MCF 10A (cell line): ENCODE results near the gene UVSSA. TPM values are rescaled to one million over a fixed set of nuclear protein-coding genes. Genes with fewer than 3 reads are reported as not detected.

Experiments used
- BruUV-seq: library from RNA; stranded (reverse); fragments of 400-500 nt; replicated peaks from 2 replicates; lab custom pipeline; 2021; lab: Mats Ljungman, UMichigan
- CTCF ChIA-PET: fragments of 300-600 bp; sonication (Branson Sonifier 250); formaldehyde crosslinking; extraction: SDS; loops from one replicate; lab custom pipeline; 2021; ENCODE audit warnings: antibody characterized with exemption, inconsistent platforms; lab: Yijun Ruan, JAX
- POLR2A ChIA-PET: fragments of 300-600, 350-650 bp; sonication (Branson Sonifier 250); formaldehyde crosslinking; extraction: SDS; loops from one replicate; lab custom pipeline; 2020; ENCODE audit warnings: antibody characterized with exemption, inconsistent platforms; lab: Yijun Ruan, JAX
- DNase-seq: peaks from one replicate; pipeline ENCODE4 v3.0.0-alpha.2; 2018; ENCODE audit not compliant: unreplicated experiment
- H3K27ac Mint-ChIP-seq: one replicate; pipeline ENCODE4 v1.8.0; 2022; ENCODE audit warnings: mild to moderate bottlenecking, low read depth, mixed read lengths; ENCODE audit not compliant: unreplicated experiment
- H3K27me3 Mint-ChIP-seq: one replicate; pipeline ENCODE4 v1.8.0; 2022; ENCODE audit warnings: mixed read lengths; ENCODE audit not compliant: insufficient read depth, unreplicated experiment
- H3K36me3 Mint-ChIP-seq: one replicate; pipeline ENCODE4 v1.8.0; 2022; ENCODE audit warnings: mild to moderate bottlenecking, moderate library complexity, mixed read lengths; ENCODE audit not compliant: insufficient read depth, unreplicated experiment
- H3K4me1 Mint-ChIP-seq: one replicate; pipeline ENCODE4 v1.8.0; 2022; ENCODE audit warnings: mixed read lengths; ENCODE audit not compliant: insufficient read depth, unreplicated experiment
- H3K4me3 Mint-ChIP-seq: one replicate; pipeline ENCODE4 v1.8.0; 2022; ENCODE audit warnings: mild to moderate bottlenecking, moderate library complexity, mixed read lengths; ENCODE audit not compliant: unreplicated experiment
- H3K9me3 Mint-ChIP-seq: one replicate; pipeline ENCODE4 v1.8.0; 2022; ENCODE audit warnings: mixed read lengths; ENCODE audit not compliant: unreplicated experiment
- intact Hi-C: fragments of 100-400 bp; cut with micrococcal nuclease; formaldehyde crosslinking; loops from 2 replicates; pipeline ENCODE4 v1.14.1; 2022
- total RNA-seq: library from RNA; stranded (reverse); gene quantifications from 2 replicates; pipeline ENCODE4 v1.2.3, GENCODE V29; 2022
- TF ChIP-seq, protein P1 (sequence below): fragments of 200-600 bp; IDR thresholded peaks from one replicate; pipeline ENCODE4 v1.8.0; 2022; ENCODE audit warnings: antibody characterized with exemption, mild to moderate bottlenecking; ENCODE audit not compliant: unreplicated experiment

The UVSSA gene
- total RNA-seq, 1 experiment from 2014 or later: 43.6 TPM

DNA sequence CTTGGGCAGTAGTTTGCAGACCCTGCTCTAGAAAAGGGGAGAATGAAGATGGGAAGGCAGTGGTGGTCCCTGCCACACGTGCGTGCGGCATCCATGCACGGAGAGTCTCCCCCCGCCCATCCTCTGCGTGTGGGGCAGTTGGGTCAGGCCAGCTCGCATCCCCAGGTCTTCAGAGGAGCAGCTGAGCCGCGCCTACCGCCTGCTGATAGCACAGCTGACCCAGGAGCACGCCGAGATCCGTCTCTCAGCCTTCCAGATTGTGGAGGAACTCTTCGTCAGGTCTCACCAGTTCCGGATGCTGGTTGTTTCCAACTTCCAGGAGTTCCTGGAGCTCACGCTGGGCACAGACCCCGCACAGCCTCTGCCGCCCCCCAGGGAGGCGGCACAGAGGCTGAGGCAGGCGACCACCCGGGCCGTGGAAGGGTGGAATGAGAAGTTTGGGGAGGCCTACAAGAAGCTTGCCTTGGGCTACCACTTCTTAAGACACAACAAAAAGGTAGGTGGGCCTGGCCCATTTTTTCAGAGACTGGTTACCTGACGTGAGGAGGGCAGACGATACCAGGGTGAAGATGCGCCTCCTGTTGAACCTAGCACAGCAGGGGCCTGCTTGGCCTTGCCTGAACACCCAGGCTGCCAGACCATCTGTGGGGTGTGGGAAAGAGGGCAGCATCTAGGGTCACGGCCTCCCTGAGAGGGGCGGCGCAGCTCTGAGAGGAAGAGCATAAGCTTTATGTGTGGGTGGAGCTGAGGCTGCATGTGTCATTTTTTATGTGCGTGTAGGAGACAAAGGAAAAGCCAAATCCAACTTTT is 2.6 kb downstream of the UVSSA start:
- intact Hi-C loops: loop anchor here (5.0 to 10.0 kb wide), 2 partner anchors 47 to 375 kb away; partner anchors contain the start of genes TACC3 and TMEM129
- no TSS peak for BruUV-seq
- POLR2A ChIA-PET: interaction anchor here (2.1 to 4.7 kb wide), 3 partner anchors 48 to 101 kb away, joined by 9 to 112 read pairs (median 79); partner anchors contain the start of genes CTBP1 and MAEA

GRCh38 chr4:1350169-1350520 is 3.1 kb downstream of the UVSSA start:
- Mint-ChIP-seq H3K27ac (no peak overlapping the region), H3K36me3 (peaks cover 35% of the 10 kb centered on the region), H3K4me3 (no peak overlapping the region), H3K27me3 (no peaks in the 10 kb centered on the region), H3K9me3 (no peaks in the 10 kb centered on the region), H3K4me1 (peaks cover 24% of the 10 kb centered on the region)
- TF ChIP-seq, protein P1, sequence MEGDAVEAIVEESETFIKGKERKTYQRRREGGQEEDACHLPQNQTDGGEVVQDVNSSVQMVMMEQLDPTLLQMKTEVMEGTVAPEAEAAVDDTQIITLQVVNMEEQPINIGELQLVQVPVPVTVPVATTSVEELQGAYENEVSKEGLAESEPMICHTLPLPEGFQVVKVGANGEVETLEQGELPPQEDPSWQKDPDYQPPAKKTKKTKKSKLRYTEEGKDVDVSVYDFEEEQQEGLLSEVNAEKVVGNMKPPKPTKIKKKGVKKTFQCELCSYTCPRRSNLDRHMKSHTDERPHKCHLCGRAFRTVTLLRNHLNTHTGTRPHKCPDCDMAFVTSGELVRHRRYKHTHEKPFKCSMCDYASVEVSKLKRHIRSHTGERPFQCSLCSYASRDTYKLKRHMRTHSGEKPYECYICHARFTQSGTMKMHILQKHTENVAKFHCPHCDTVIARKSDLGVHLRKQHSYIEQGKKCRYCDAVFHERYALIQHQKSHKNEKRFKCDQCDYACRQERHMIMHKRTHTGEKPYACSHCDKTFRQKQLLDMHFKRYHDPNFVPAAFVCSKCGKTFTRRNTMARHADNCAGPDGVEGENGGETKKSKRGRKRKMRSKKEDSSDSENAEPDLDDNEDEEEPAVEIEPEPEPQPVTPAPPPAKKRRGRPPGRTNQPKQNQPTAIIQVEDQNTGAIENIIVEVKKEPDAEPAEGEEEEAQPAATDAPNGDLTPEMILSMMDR: no peak
- CTCF ChIA-PET: interaction anchor here (0.5 to 2.6 kb wide), 4 partner anchors 173 to 280 kb away, joined by 3 to 31 read pairs (median 3); no protein-coding TSS in a partner anchor
- intact Hi-C loops: no loop called here
- POLR2A ChIA-PET: no interaction called here
- BruUV-seq: no TSS peak
- DNase-seq: no peak

More for the DNA sequence above, 2.6 kb downstream of the UVSSA start:
- TF ChIP-seq, protein P1: no peak
- no peak for DNase-seq
- Mint-ChIP-seq H3K9me3 (no peaks in the 10 kb centered on the region), H3K27ac (no peak overlapping the region), H3K4me3 (no peak overlapping the region), H3K27me3 (no peaks in the 10 kb centered on the region), H3K36me3 (peaks cover 31% of the 10 kb centered on the region), H3K4me1 (peaks cover 30% of the 10 kb centered on the region)
- CTCF ChIA-PET: interaction anchor here (0.5 to 2.6 kb wide), 4 partner anchors 59 to 280 kb away, joined by 3 to 31 read pairs (median 3); no protein-coding TSS in a partner anchor

- H3K4me3 Mint-ChIP-seq: no peak overlapping the region
- peak; percentile 81 for DNase-seq
- BruUV-seq: no TSS peak
Observed at GRCh38 chr4:1351854-1352566, 5.0 kb downstream of the UVSSA start.

More at GRCh38 chr4:1351854-1352566, 5.0 kb downstream of the UVSSA start:
- CTCF ChIA-PET: interaction anchor here (0.7 to 1.9 kb wide), 7 partner anchors 19 to 280 kb away, joined by 3 to 10 read pairs (median 3); no protein-coding TSS in a partner anchor
- H3K36me3 Mint-ChIP-seq: peaks cover 41% of the 10 kb centered on the region
- H3K4me1 Mint-ChIP-seq: peaks cover 15% of the 10 kb centered on the region
- intact Hi-C loops: loop anchor here (1.0 kb wide), 2 partner anchors 185 to 222 kb away; no protein-coding TSS in a partner anchor
- POLR2A ChIA-PET: interaction anchor here (0.7 kb wide), 1 partner anchor 603 kb away, joined by 3 read pairs; no protein-coding TSS in a partner anchor
- TF ChIP-seq, protein P1: peak; percentile 85
- no peaks in the 10 kb centered on the region for H3K27me3 Mint-ChIP-seq
- H3K9me3 Mint-ChIP-seq: no peaks in the 10 kb centered on the region
- peak overlapping the region; percentile 42 for H3K27ac Mint-ChIP-seq
